Limb (tissue), 2 donors: ENCODE results near the gene PPP1R9B.

Experiments
- DNase-seq, 2 donors: peaks; one replicate each; pipeline ENCODE4 v3.0.0-alpha.2; 2016; ENCODE audit errors: extremely low spot score in 2 of 2

The PPP1R9B gene

DNA sequence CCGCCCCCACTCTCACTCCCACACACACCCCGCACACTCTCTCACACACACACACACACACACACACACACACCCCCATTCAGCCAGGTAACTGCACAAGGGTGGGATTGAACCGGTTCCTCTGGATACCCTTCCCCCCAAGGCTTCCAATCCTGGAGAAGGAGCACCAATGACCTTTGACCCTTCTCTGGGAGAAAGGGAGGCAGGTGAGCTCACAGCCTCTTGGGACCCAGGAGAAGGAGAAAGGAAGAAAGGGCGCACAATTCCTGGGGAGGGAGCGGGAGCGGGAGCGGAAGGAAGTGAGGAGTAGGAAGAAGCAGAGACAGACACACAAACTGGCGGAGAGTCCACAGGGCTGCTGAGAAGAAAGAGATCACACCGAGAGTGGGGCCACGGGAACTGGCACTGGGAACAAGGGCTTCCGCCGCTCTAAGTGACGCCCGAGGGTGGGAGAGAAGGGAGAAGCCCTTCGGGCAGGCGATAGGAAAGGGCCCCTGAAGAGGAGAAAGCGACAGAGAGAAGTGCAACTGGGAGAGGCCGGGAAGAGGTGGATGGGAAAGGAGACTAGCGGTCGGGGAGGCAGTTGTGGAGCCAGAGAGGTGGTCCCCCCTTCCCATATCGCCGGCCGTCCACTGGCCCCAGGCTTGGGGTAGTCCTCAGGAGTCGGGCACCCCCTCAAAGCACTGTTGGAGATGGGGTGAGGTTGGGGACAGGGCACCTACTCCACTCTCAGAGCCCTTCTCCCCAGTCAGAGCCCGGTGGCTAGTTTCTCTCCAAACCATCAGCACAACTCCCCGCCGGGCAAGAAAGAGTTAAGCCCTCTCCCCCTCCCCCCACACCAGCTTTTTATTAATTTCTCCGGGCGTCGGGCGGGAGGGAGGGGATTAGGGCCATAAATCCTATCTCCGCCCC, 21.8 kb downstream of the PPP1R9B start:
- peak in 1 of 2 donors; percentile 85 for DNase-seq

GRCh38 chr17:50127697-50128361, 22.6 kb downstream of the PPP1R9B start:
- no peak for DNase-seq

DNA sequence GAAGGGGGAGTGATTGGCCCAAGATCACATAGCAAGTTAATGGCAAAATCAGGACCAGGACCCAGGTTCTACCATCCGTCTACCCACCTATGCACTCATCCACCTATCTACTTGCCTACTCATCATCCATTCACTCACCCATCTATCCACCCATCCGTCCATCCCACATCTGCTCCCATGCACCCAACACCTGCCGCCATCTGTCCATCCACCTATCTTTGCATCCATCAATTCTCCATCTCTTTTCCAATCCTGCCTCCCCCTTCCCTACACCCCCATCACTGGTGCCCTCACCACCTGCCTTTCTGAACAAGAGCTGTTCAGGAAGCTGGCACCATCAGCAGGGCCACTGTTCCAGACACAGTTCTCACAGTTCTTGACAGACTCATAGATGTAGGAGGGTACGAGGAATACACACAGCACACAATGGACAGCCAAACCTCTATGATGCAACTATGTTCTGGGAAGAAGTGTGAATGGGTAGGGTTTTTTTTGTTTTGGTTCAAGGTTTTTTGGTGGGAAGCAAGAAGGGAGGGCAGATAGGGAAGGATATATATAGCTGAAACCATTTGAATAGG, 25.0 kb downstream of the PPP1R9B start:
- no peak for DNase-seq

GRCh38 chr17:50123649-50124349, 26.7 kb downstream of the PPP1R9B start:
- no peak for DNase-seq

DNA sequence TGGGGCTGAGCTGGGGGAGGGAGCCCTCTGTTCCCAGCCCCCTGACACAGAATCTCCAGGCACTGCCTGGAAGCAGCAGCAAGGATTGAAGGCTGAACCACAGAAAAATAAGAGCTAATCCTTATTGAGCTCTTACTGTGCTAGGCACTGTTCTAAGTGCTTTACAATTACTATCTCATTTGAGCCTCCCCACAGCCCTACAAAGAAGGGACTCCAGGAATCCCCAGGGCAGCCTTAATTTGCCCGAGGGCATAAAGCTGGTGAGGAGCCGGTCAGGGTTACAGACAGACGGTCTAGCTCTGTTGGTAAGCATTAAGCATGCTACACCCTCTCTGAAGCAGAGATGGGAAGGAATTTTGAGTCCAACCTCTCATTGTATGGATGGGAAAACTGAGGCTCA, 27.5 kb downstream of the PPP1R9B start:
- no peak for DNase-seq

- no peak for DNase-seq
Measured at GRCh38 chr17:50120475-50121253, 29.8 kb downstream of the PPP1R9B start.

GRCh38 chr17:50118828-50119218, 31.7 kb downstream of the PPP1R9B start:
- DNase-seq: no peak

- no peak for DNase-seq
Measured at GRCh38 chr17:50118076-50118827, 32.2 kb downstream of the PPP1R9B start.

DNA sequence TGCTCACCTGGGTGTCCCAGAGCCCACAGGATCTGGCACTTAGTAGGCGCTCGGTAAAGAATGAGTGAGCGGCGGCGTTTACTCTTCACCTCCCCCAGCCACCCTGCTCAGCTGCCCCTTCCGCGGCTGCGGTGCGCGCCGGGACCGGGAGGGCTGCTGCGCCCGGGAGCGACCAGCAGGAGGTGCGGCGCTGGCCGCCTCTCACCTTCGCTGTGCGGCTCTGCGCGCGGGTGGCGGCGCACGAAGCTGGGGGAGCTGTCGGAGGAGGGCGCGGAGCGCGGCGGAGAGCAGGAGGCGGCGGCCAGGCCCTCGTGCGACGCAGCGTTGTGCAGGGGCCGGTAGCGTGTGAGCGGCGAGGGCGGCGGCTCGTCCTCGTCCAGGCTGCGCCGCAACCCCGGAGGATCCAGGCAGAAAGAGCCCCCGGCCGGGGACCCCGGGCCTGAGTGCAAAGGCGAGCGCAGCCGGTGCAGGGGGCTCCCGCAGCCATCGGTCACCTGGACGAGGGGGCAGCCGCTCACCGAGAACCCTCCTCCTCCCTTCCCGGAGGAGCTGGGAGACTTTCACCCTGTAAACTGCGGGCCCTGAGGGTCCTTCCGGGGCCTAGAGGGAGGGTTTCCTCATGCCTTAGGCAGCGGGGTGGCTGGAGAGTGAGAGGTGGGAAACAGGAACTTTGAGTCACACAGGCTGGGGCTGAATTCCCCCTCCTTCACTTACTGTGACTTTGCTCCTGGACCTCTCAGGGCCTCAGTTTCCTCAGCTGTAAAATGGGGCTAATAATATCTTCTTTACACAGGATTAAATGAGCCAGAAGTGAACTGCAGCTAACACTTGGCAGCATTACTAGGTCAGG, 33.0 kb downstream of the PPP1R9B start:
- DNase-seq: peak; percentile 34 to 77

- no peak for DNase-seq
Measured at GRCh38 chr17:50115756-50116155, 34.7 kb downstream of the PPP1R9B start.

DNA sequence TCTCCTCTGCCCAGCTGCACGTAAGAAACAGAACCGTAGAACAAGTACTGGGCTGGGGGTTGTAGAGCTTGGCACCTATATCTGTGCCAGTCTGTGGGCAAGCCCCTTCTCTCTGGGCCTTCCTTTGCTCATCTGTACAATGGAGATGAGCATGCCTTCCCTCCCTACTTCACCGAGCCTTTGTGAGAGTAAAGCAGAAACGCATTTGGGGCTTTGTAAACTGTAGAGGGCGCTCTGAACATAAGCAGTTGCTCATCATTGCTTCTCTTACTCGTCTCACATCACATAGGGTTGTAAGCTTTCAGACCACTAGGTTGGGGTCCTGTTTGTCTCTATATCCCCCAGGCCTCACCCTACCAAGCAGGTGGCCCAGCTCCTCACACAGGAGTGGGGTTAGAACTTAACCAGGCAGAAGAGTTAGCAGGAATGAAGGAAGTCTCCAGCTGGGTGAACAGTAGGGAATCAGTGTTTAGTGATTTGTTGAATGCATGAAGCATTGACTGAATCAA, 35.6 kb downstream of the PPP1R9B start:
- peak in 1 of 2 donors; percentile 56 for DNase-seq

GRCh38 chr17:50114401-50114800, 36.1 kb downstream of the PPP1R9B start:
- DNase-seq: no peak

DNA sequence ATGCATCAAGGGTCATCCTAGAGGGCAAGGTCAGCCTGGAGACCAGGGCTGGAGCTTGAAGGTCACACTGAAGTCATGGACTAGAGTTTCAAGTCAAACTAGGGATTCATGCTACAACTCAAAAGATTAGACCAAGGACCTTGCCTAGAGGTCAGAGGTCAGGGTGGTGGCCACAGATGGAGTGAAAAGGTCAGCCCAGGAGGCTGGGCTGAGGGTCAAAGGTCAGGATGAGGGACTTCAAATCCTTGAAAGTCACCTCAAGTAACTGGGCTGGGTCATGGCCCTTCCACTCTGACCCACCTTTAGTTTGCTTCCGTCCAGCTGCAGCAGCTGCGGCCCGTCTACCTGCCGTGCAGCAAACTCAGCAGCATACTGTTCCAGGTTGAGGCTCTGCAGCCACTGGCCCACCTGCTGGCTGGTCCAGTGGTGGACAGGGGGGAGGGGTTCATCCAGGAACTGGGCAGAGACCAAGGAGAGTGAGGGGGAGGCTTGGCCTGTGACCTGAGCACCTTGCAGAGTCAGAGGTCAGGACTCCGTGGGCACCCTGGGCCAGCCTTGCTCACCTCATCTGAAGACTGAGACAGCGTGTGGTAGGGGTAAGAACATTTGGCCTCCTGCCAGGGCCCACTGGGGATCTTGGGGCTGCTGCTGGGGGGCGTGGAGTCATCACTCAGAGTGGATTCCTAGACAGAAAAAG, 36.7 kb downstream of the PPP1R9B start:
- DNase-seq: no peak

- DNase-seq: no peak
Measured at GRCh38 chr17:50112694-50113093, 37.8 kb downstream of the PPP1R9B start.

- no peak for DNase-seq
Measured at GRCh38 chr17:50111673-50112655, 38.5 kb downstream of the PPP1R9B start.

DNA sequence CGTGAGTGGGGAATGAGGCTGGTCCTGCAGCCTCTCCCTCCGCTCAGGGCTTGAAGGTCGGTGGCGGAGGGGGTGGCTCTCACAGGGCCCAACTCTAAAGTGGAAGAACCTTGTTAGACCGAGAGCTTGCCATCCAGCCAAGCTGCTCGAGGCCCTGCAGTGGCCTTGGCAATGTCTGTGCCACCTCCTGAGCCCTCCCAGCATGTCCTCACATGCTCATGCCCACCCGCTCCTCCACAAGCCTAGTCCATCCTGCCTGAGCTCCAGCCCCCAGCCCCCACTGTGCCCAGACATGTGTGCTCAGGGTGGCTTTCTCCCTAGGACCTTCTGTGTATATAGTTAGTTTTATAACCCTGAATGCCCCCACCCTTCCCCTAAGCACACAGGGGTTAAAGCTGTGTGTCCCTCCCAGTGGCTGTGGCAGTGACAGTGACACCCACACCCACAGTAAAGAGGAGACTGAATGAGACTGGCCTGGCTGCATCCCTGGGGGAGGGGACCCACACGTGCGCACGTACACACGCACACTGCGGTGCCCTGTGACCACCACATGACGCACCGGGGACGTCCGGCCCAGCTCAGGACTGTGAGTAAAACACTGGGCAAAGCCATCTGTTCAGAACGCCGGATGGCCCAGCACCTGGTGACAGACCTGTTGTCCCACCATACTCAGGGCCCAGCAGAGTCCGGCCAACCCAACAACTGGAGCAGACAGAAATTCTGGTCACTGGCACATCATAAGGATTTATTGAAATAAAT, 39.7 kb downstream of the PPP1R9B start:
- DNase-seq: no peak

DNA sequence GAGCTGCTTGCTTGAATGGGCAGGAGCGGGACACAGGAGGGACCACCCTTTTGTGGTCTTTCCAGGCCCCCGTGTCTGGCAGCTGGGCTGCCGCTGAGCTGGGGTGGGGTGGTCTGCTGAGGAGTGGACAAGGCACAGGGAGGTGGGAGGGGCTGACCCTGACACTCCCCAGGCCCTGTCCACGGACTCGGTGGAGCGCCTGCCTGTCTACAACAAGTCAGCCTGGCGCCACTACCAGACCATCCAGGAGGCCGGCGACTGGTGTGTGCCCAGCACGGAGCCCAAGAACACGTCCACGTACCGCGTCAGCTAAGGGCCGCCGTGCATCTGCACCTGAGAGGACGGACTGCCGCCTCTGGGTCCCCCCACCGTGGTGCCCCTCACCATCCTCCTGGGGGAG, 40.7 kb downstream of the PPP1R9B start:
- no peak for DNase-seq
